ENCODE data around the gene RTF1.

The RTF1 gene

DNA sequence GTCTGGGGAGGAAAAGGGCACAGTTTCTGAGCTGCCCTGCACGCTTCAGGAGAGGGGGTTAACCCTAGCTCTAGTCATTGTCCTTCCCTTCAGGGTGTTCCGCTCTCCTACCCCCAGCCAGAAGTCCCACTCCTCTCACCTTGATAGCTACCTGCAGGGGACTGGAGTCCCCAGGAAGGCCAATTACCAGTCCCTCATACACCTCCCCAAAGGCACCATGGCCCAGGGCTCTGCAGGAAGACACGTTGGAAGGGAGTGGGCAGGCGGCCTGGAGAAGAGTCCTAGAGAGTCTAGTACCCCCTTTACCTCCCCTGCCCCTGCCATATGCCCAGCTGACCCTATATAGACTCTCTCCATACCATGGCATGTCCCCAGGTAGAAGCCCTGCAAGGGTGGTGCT is 88.9 kb downstream of the RTF1 start:
- no peak for DNase-seq (ENCODE audit: low read depth in 2 of 2)

DNA sequence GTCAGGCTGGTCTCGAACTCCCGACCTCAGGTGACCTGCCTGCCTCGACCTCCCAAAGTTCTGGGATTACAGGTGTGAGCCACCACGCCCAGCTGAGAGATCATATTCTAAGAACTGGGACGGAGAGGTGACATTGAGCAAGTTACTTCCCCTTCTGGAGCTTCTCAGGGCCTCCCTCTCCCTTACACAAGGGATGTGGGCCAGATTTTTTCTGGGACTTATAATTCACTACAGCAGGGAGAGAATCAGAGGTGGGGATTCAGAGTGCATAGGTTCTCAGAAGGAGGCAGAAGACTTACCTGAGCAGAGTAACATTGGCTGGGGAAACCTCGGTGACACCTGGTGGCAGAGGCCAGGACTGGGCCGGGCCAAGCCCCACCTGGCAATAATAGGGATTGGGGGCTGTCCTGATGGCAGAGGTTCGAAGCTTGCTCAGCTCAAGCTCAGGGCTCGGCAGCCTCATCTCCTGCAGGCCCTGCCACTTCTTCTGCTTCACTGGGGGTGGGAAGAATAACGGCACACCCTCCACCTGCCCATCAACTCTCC is 90.0 kb downstream of the RTF1 start:
- no peak for DNase-seq (ENCODE audit: low read depth in 2 of 2)

DNA sequence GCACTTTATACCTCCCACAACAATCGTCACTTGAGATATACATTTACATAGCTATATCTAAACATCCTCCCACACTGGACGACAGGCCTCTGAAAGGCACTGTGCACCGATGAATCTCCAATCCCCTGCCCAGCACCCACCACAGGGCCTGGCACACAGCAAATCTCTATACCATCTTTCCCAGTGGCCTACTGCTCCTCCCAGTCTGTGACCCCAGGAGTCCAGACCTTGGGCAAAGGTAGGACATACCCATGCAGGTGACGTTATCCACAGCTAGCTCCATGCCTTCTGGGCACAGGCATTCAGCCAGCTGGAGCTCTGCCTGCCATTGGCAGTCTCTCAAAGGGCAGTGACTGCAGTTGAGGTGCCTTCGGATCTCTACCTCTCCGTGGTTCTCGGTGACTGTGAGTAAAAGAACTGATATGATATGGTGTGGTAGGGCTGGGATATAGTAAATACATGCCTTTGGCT is 91.0 kb downstream of the RTF1 start:
- no peak for DNase-seq (ENCODE audit: low read depth in 2 of 2)

DNA sequence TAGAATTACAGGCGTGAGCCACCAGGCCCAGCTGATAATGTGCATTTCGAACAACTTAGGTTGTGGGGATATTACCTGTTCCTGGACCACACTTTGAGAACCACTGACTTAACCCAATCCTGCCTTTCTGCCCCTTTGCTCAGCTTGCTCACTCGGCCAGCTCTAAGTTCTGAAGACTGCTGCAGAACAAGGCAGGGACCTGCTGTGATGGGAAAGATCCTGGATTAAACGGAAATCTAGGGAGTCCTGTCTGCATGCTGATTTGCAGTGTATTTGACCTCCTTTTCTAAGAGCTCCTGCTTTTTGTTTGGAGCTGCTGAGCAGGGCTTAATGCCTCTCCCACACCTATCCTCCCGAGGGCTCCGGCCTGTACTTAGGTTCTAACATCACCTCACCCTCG is 93.8 kb downstream of the RTF1 start:
- DNase-seq (ENCODE audit: low read depth in 2 of 2): no peak

DNA sequence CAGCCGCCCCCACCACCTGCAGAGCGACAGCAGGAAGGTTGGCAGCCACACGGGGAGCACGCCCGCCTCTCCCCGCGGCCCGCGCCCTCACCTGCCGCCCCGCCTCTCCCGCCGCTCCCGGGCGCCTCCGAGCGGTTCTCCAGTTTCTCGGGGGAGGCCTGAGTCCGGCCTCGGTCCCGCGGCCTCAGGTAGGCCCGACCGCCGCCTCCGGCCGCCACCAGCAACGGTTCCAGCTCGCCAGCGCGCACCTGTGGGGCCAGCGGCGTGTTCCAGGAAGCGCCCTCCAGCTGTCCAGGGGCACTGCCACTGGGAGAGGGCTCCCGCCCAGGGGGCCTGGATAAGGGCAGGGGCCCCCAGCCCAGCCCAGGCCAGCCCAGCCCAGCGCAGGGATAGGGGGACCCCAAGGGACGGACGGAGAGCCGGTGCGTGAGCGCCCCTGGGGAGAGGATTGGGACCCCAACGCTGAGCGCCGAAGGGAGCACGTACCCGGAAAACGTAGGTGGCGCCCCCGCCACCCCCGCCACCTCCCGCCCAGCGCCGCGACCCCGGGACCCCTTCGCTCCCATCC is 94.5 kb downstream of the RTF1 start:
- no peak for DNase-seq (ENCODE audit: low read depth in 2 of 2)

DNA sequence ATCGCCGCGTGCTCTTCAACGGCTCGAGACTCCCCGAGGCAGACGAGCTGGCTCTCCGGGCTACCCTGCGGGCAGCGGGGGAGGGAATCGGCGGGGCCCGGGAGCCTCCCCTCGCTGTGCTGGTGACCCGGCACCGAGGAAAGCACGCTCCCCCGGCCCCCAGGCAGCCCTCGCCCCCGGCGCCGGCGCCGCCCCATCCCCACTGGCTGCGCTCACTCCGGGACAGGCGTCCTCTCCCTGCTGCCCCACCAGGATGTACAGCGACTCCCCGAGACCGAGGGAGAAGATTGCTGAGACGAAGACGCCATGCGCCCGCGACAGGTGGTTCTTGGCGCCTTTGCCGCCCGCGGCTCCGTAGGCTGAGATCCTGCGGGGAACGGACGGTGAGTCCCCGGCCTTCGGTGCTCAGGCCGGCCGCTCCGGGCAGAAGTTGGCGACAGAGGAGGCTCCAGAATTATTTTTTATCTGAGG is 95.0 kb downstream of the RTF1 start:
- no peak for DNase-seq (ENCODE audit: low read depth in 2 of 2)

DNA sequence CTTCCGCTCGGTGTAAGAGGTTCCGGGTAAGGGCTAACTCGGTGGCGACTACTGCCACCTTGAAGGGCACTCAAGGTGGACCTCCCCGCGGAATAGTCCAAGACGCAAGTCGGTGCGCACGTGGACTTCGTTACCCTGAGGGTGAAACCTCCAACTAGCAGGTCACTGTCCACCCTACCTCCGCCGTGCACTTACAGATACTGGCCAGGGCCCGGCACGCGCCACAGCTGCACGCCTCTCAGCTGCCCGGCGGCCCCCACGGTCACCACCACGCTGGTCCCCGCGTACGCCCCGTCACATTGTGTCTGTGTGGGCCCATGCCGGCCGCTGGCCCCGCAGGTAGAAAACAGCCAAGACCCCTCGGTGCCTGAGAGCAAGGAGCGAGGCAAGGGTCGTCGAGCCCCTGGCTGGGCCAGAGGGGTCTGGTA is 95.6 kb downstream of the RTF1 start:
- DNase-seq (ENCODE audit: low read depth in 2 of 2): no peak

DNA sequence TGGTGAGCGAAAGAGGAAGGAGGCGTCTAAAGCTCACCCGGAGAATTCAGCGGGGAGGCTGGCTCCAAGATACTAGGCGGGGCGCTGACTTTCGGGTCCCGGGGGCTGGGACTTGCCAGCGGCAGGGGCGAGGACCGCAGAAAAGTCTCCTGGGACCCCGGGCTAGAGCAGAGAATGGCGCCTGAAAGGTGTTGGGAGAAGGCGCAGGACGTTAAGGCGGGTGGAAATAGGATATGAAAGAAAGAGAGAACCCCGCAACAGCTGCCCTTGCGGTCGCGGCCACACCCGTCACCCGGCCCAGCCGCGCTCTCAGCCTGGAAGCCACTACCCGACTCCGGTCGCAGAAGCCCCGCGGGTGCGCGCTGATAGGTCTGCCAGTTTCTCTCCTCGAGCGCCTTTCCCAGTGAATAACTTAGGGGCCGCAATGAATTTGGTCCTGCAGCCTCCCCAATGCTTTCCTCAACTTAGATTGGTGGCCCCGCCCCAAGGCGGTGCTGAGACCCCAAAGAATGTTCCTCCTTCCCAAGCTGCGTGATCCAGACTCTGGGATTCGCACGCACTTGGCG is 96.1 kb downstream of the RTF1 start:
- DNase-seq (ENCODE audit: low read depth in 2 of 2): no peak

DNA sequence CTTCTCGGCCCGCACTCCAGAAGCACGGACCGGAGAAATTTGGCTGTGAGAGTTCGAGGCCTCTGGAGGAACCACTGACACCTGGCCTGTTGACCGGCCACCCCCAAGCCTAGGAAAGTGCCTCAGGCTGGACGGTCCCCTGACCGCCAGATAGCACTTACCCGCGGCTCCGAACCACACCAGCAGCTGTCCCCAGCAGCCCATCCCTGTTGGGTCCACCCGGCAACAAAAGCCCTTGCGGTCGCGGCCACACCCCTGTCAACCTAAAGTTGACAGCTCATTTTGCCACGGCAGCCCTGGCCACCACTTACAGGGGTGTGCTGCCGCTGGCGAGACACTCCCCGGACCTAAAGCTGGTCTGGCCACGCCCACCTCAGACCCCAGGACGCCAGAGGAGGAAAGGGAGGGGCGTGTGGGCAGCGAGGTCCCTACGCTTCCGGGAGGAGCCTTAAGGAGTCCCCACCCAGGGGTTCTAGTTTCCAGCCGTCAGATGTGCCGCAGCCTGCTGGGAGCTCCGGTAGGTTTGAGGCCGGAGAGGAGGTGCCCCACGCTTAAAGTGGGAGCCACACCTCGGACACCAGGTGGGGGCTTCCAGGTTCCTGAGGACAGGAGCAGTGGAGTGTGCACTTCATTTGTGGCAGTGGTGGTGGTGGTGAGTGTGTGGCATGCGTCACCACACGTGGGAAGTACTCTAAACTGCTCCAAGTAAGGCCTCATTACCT is 96.8 kb downstream of the RTF1 start, which contains the start of gene LTK:
Gene LTK, minus strand, starts transcription at position 322 of the 722 bp plus-strand sequence. Its CDS starts 118 bp downstream, at position 204.
- no peak for DNase-seq (ENCODE audit: low read depth in 2 of 2)

DNA sequence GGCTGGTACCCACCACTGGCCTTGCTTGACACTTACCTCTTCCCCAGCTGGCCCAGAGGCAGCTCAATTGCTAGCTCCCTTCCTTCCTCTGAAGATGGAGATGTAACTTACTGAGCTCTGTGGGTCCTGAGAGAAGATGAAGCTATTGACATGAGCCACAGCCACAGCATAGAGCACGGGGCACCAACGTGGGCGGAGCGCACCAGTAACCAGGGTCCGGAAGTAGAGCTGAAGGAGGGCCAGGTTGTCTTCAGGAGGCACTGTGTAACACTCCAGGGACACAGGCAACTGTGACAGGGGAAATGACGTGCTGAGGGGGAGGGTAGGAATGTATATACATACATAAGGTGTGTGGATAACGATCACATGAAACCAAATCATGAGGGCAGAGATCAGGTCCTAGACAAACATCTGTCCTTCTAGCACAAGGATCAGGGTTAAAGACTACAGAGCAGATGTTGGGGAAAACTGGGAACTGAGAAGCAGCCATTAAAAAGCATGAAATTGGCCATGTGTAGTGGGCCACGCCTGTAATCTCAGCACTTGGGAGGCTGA is 101.1 kb downstream of the RTF1 start:
- no peak for DNase-seq (ENCODE audit: low read depth in 2 of 2)

DNA sequence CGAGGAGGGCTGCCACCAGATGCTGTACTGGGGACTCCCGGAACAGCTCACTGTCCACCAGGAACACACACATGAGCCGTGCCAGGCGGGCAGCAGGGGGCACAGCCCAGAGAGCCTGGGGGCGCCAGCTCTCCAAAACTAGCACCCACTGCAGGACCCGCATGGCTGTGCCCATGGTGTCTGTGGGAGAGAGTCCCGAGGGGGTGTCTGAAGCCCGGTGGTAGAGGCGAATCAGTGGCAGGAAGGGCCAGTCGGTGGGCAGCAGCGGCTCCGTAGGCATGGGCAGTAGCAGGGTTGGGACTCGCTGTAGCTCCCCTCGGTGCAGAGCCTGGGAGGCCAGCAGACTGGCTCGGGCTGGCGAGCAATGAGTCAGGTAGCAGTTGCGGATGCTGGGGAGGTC is 103.7 kb downstream of the RTF1 start:
- DNase-seq (ENCODE audit: low read depth in 2 of 2): no peak

DNA sequence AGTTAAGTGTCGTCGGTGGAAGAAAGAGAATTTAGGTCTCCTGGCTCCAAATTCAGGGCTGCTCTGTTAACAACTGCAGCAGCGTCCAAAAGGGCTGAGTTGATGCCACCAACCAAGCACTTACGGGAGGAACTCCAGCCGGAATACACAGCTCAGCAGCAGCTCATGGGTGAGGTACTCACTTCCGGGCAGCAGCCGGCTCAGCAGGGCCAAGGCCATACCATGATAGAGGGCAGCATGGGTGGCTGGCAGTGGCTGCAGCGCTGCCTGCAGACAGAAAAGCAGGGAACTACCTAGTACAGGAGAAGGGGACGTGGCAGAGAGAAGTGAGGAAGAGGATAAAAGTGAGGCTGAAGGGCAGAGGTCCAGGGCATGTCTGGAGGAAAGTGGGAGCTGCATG is 104.7 kb downstream of the RTF1 start:
- DNase-seq (ENCODE audit: low read depth in 2 of 2): no peak

DNA sequence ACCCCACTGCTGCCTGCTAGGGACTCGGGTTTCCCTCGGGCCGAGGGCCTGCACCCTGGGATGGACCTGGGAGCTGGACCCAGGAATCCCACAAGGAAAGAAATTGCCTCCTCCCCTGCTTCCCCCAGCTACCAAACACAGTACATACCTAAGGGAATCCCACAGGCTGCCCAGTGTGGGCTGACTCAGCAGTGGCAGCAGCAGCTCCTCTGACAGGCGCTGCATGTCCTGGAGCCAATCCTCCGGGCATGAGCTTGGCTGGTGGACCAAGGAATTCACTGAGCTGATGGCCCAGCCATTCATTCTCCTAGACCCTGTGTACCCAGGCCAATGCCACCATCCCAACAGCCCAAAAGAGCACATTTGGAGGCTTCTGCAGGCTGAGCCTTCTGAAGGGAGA is 106.2 kb downstream of the RTF1 start:
- no peak for DNase-seq (ENCODE audit: low read depth in 2 of 2)

DNA sequence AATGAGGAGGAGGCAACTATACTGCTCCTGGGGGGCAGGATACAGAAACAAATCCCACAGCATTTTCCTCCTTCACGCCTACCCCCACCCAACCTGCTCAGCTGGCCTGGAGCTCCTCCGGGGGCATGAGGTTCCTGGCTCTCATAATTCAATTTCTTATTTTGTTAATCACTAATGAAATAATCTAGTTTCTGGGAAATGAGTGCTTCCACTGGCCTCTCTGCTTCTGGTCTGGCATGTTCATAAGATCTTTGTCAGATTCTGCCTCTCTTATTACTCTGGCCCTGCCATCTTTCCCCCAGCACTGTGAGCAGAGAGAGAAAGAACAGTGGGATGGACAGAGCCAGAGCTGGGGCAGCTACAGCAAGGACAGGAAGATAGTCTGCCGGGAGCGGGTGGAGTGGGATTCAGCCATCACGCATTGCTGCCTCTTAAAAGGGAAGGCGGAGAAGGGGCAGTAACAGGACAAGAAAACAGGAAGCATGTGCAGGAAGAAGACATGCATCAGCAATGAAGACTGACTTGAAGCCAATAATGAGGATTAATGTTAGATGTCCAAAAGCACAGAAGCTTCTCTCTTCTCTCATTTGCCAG is 113.6 kb downstream of the RTF1 start:
- no peak for DNase-seq (ENCODE audit: low read depth in 2 of 2)

Data from stimulated activated CD8-positive, alpha-beta memory T cell treated with anti-CD3 and anti-CD28 coated beads, Interleukin-2, amount 100 ng/mL, for 48 hours (primary cell).